ENCODE measurements around the gene GUCY1A2. TPM values are rescaled to one million over a fixed set of nuclear protein-coding genes. Genes with fewer than 3 reads are reported as not detected.
"Not testable (repeated sequence)": the region's sequence is repeated elsewhere in the genome, so short reads cannot be mapped to it uniquely, and the experiment has no call there.

Gene GUCY1A2
- total RNA-seq, 6 experiments from 2014 or later, result 1.1 to 4.9 (median 2.5) TPM

- no peaks in the 10 kb centered on the region for H3K36me3 ChIP-seq
- intact Hi-C loops (cut with DNase I), result no loop called here
- no peaks in the 10 kb centered on the region for H3K9me3 ChIP-seq
- H3K27me3 ChIP-seq, result no peaks in the 10 kb centered on the region
- no peaks in the 10 kb centered on the region for H3K4me1 ChIP-seq
- no peak for TF ChIP-seq CTCF (IDR thresholded peaks at IDR 0.05)
- TF ChIP-seq POLR2A (IDR thresholded peaks at IDR 0.05), result no peak
- H3K4me3 ChIP-seq, result no peak overlapping the region
- no peak for ATAC-seq
- H3K27ac ChIP-seq, result no peak overlapping the region
- DNase-seq, result no peak
- WGBS (ENCODE audit: insufficient coverage, low coverage, low lambda C conversion rate, missing lambda C conversion rate), result 27% methylated on average over 1 of the region's 1 CpG
Measured at GRCh38 chr11:106914409-106914808, 103.9 kb downstream of the GUCY1A2 start.

- Histone ChIP-seq H3K4me1 (no peaks in the 10 kb centered on the region), H3K4me3 (no peak overlapping the region), H3K36me3 (no peaks in the 10 kb centered on the region), H3K27me3 (no peaks in the 10 kb centered on the region), H3K9me3 (no peaks in the 10 kb centered on the region), H3K27ac (no peak overlapping the region)
- TF ChIP-seq POLR2A (IDR thresholded peaks at IDR 0.05) (no peak), CTCF (IDR thresholded peaks at IDR 0.05) (no peak)
- intact Hi-C loops (cut with DNase I), result no loop called here
- WGBS (ENCODE audit: insufficient coverage, low coverage, low lambda C conversion rate, missing lambda C conversion rate), result 55% methylated on average over 2 of the region's 2 CpGs
- DNase-seq (no peak), ATAC-seq (no peak)
Measured at GRCh38 chr11:106913141-106913540, 105.1 kb downstream of the GUCY1A2 start.

GRCh38 chr11:106904826-106905225, 113.5 kb downstream of the GUCY1A2 start:
- no peak for ATAC-seq
- no peak overlapping the region for H3K27ac ChIP-seq
- H3K9me3 ChIP-seq, result no peaks in the 10 kb centered on the region
- 54% methylated on average over 2 of the region's 2 CpGs for WGBS (ENCODE audit: insufficient coverage, low coverage, low lambda C conversion rate, missing lambda C conversion rate)
- H3K27me3 ChIP-seq, result no peaks in the 10 kb centered on the region
- H3K36me3 ChIP-seq, result no peaks in the 10 kb centered on the region
- intact Hi-C loops (cut with DNase I), result no loop called here
- TF ChIP-seq CTCF (IDR thresholded peaks at IDR 0.05) (no peak), POLR2A (IDR thresholded peaks at IDR 0.05) (no peak)
- H3K4me1 ChIP-seq, result no peaks in the 10 kb centered on the region
- no peak for DNase-seq
- H3K4me3 ChIP-seq, result no peak overlapping the region

GRCh38 chr11:106889718-106890117, 128.6 kb downstream of the GUCY1A2 start:
- WGBS (ENCODE audit: insufficient coverage, low coverage, low lambda C conversion rate, missing lambda C conversion rate), result 55% methylated on average over 1 of the region's 1 CpG
- Histone ChIP-seq H3K27ac (no peak overlapping the region), H3K36me3 (no peaks in the 10 kb centered on the region), H3K27me3 (no peaks in the 10 kb centered on the region), H3K9me3 (no peaks in the 10 kb centered on the region), H3K4me1 (no peaks in the 10 kb centered on the region), H3K4me3 (no peak overlapping the region)
- DNase-seq (no peak), ATAC-seq (no peak)
- intact Hi-C loops (cut with DNase I), result no loop called here
- no peak for TF ChIP-seq POLR2A (IDR thresholded peaks at IDR 0.05)
- TF ChIP-seq CTCF (IDR thresholded peaks at IDR 0.05), result no peak

- H3K9me3 ChIP-seq, result no peaks in the 10 kb centered on the region
- H3K36me3 ChIP-seq, result no peaks in the 10 kb centered on the region
- H3K27ac ChIP-seq, result no peak overlapping the region
- no peak for TF ChIP-seq CTCF (IDR thresholded peaks at IDR 0.05)
- ATAC-seq, result no peak
- WGBS (ENCODE audit: insufficient coverage, low coverage, low lambda C conversion rate, missing lambda C conversion rate), result 65% methylated on average over 5 of the region's 5 CpGs
- intact Hi-C loops (cut with DNase I), result no loop called here
- no peaks in the 10 kb centered on the region for H3K4me1 ChIP-seq
- no peak overlapping the region for H3K4me3 ChIP-seq
- no peak for DNase-seq
- no peaks in the 10 kb centered on the region for H3K27me3 ChIP-seq
Measured at GRCh38 chr11:106888386-106888785, 129.9 kb downstream of the GUCY1A2 start.

- H3K27ac ChIP-seq; H3K27me3 ChIP-seq; H3K4me1 ChIP-seq; H3K36me3 ChIP-seq; ATAC-seq; H3K9me3 ChIP-seq; H3K4me3 ChIP-seq; DNase-seq; intact Hi-C loops (cut with DNase I): not testable (repeated sequence)
- whole genome bisulfite sequencing (ENCODE audit: insufficient coverage, low coverage, low lambda C conversion rate, missing lambda C conversion rate), result 61% methylated on average over 5 of the region's 5 CpGs
Measured at GRCh38 chr11:106883693-106884092, 134.6 kb downstream of the GUCY1A2 start.
